IMR-90 (cell line): ENCODE results near the gene UQCRC2. TPM values are rescaled to one million over a fixed set of nuclear protein-coding genes. Genes with fewer than 3 reads are reported as not detected.

Experiments
- ATAC-seq: fragments of 200-7000 bp; cut with Tn5 transposase; 2 replicates; pipeline ENCODE4 v1.9.1; 2020; ENCODE audit warnings: low read depth, mild to moderate bottlenecking, moderate library complexity
- BruUV-seq: library from RNA; stranded (reverse); fragments of 400-500 nt; replicated peaks from 2 replicates; lab custom pipeline; 2021; lab: Mats Ljungman, UMichigan
- CTCF ChIA-PET: fragments of 300-600 bp; formaldehyde crosslinking; extraction: SDS; loops from one replicate; lab custom pipeline; 2021; ENCODE audit warnings: antibody characterized with exemption; lab: Yijun Ruan, JAX
- POLR2A ChIA-PET: fragments of 300-600 bp; sonication (Branson Sonifier 250); formaldehyde crosslinking; loops from one replicate; lab custom pipeline; 2022; ENCODE audit warnings: antibody characterized with exemption; ENCODE audit not compliant: unreplicated experiment; lab: Charles Lee
- DNase-seq: peaks from one replicate; pipeline ENCODE4 v3.0.0; 2013
- H2AFZ ChIP-seq: replicated peaks from 2 replicates; pipeline ENCODE3; 2013; ENCODE audit warnings: low read length, mild to moderate bottlenecking; ENCODE audit not compliant: poor library complexity
- H2AK5ac ChIP-seq: 2 replicates; pipeline ENCODE4 v1.6.1; 2013; ENCODE audit warnings: low read depth, low read length, inconsistent platforms
- H2AK9ac ChIP-seq: replicated peaks from 2 replicates; pipeline ENCODE3; 2013; ENCODE audit warnings: mild to moderate bottlenecking, low read depth, low read length, moderate library complexity; ENCODE audit not compliant: poor library complexity
- H2BK120ac ChIP-seq: 2 replicates; pipeline ENCODE4 v1.6.1; 2013; ENCODE audit warnings: low read depth, low read length, inconsistent platforms
- H2BK15ac ChIP-seq: 3 replicates; pipeline ENCODE4 v1.6.1; 2013; ENCODE audit warnings: low read depth, low read length, inconsistent platforms
- H2BK20ac ChIP-seq: 2 replicates; pipeline ENCODE4 v1.6.1; 2013; ENCODE audit warnings: low read depth, mild to moderate bottlenecking, inconsistent platforms, low read length, moderate library complexity
- H2BK5ac ChIP-seq: 2 replicates; pipeline ENCODE4 v1.6.1; 2013; ENCODE audit warnings: mild to moderate bottlenecking, low read depth, low read length, inconsistent platforms; ENCODE audit not compliant: poor library complexity, severe bottlenecking
- H3K14ac ChIP-seq: replicated peaks from 2 replicates; pipeline ENCODE4 v1.6.1; 2013; ENCODE audit warnings: low read depth, low read length, inconsistent platforms
- H3K18ac ChIP-seq: 2 replicates; pipeline ENCODE4 v1.6.1; 2013; ENCODE audit warnings: low read depth, low read length, control low read depth
- H3K23ac ChIP-seq: 2 replicates; pipeline ENCODE4 v1.6.1; 2013; ENCODE audit warnings: low read depth, low read length, inconsistent platforms
- H3K27ac ChIP-seq: 2 replicates; pipeline ENCODE4 v1.5.1; 2013; ENCODE audit warnings: mild to moderate bottlenecking, control low read depth, low read length; ENCODE audit not compliant: insufficient read depth
- H3K27me3 ChIP-seq: 2 replicates; pipeline ENCODE4 v1.6.1; 2013; ENCODE audit warnings: low read length; ENCODE audit not compliant: control insufficient read depth, insufficient read depth
- H3K36me3 ChIP-seq: 2 replicates; pipeline ENCODE4 v1.6.1; 2013; ENCODE audit warnings: low read length, mixed read lengths; ENCODE audit not compliant: control insufficient read depth, insufficient read depth
- H3K4ac ChIP-seq: 2 replicates; pipeline ENCODE4 v1.6.1; 2013; ENCODE audit warnings: low read depth, low read length, inconsistent platforms
- H3K4me1 ChIP-seq: 2 replicates; pipeline ENCODE4 v1.6.1; 2013; ENCODE audit warnings: low read length, mixed read lengths; ENCODE audit not compliant: control insufficient read depth, insufficient read depth
- H3K4me2 ChIP-seq: 2 replicates; pipeline ENCODE4 v1.6.1; 2013; ENCODE audit warnings: low read depth, mild to moderate bottlenecking, control low read depth, low read length, moderate library complexity
- H3K4me3 ChIP-seq: 2 replicates; pipeline ENCODE4 v1.5.1; 2013; ENCODE audit warnings: low read depth, mild to moderate bottlenecking, control low read depth, low read length, moderate library complexity; ENCODE audit not compliant: insufficient read depth
- H3K56ac ChIP-seq: 2 replicates; pipeline ENCODE4 v1.6.1; 2013; ENCODE audit warnings: low read length, inconsistent platforms; ENCODE audit not compliant: insufficient read depth; ENCODE audit errors: extremely low read depth
- H3K79me1 ChIP-seq, 2 experiments: 2 replicates each; pipeline ENCODE4 v1.6.1; 2013; ENCODE audit warnings: low read length in 2 of 2, inconsistent platforms in 1 of 2, low read depth in 1 of 2
- H3K9ac ChIP-seq: 2 replicates; pipeline ENCODE4 v1.6.1; 2013; ENCODE audit warnings: low read depth, low read length, control low read depth
- H3K9me1 ChIP-seq: 2 replicates; pipeline ENCODE4 v1.6.1; 2013; ENCODE audit warnings: low read length, inconsistent platforms; ENCODE audit not compliant: insufficient read depth
- H3K9me3 ChIP-seq: 2 replicates; pipeline ENCODE4 v1.6.1; 2013; ENCODE audit warnings: low read length; ENCODE audit not compliant: control insufficient read depth, insufficient read depth
- H4K20me1 ChIP-seq: 2 replicates; pipeline ENCODE4 v1.6.1; 2013; ENCODE audit warnings: low read length, inconsistent platforms; ENCODE audit not compliant: insufficient read depth
- H4K5ac ChIP-seq: 2 replicates; pipeline ENCODE4 v1.6.1; 2013; ENCODE audit warnings: mild to moderate bottlenecking, low read depth, low read length, control low read depth
- H4K8ac ChIP-seq, 2 experiments: 2 replicates each; pipeline ENCODE4 v1.6.1; 2013; ENCODE audit warnings: low read depth in 2 of 2, low read length in 2 of 2, control low read depth in 1 of 2, inconsistent platforms in 1 of 2
- H4K91ac ChIP-seq: 2 replicates; pipeline ENCODE4 v1.6.1; 2013; ENCODE audit warnings: low read depth, low read length, inconsistent platforms; ENCODE audit not compliant: insufficient read depth
- BHLHE40 ChIP-seq: fragments of 150-350 bp; IDR thresholded peaks from 2 replicates; pipeline ENCODE4 v1.6.1; 2016; ENCODE audit warnings: mild to moderate bottlenecking, low read depth, low read length
- CEBPB ChIP-seq: IDR thresholded peaks from 2 replicates; pipeline ENCODE4 v1.6.1; 2012; ENCODE audit warnings: low read depth, low read length, improper control_type of control experiment
- CHD1 ChIP-seq: IDR thresholded peaks from 2 replicates; pipeline ENCODE4 v1.6.1; 2012; ENCODE audit warnings: low read depth, low read length, improper control_type of control experiment
- CTCF ChIP-seq: conservative IDR thresholded peaks from 2 replicates; pipeline ENCODE4 v1.5.1; 2012; ENCODE audit warnings: mild to moderate bottlenecking, low read depth, low read length, improper control_type of control experiment
- ELK1 ChIP-seq: fragments of 150-350 bp; IDR thresholded peaks from 2 replicates; pipeline ENCODE4 v1.6.1; 2016; ENCODE audit warnings: low read depth, mild to moderate bottlenecking, low read length, moderate library complexity, borderline replicate concordance
- FOS ChIP-seq: fragments of 150-350 bp; IDR thresholded peaks from 2 replicates; pipeline ENCODE4 v1.6.1; 2016; ENCODE audit warnings: low read depth, low read length
- MAFK ChIP-seq: IDR thresholded peaks from 2 replicates; pipeline ENCODE4 v1.6.1; 2012; ENCODE audit warnings: low read depth, low read length, improper control_type of control experiment
- MAZ ChIP-seq: IDR thresholded peaks from 2 replicates; pipeline ENCODE4 v1.6.1; 2012; ENCODE audit warnings: low read depth, mild to moderate bottlenecking, low read length, improper control_type of control experiment, moderate library complexity, borderline replicate concordance
- MXI1 ChIP-seq: IDR thresholded peaks from 2 replicates; pipeline ENCODE4 v1.6.1; 2012; ENCODE audit warnings: low read depth, mild to moderate bottlenecking, low read length, moderate library complexity, borderline replicate concordance
- NFE2L2 ChIP-seq: fragments of 150-350 bp; IDR thresholded peaks from 2 replicates; pipeline ENCODE4 v1.6.1; 2016; ENCODE audit warnings: low read depth, mild to moderate bottlenecking, low read length
- POLR2A ChIP-seq: IDR thresholded peaks from 2 replicates; pipeline ENCODE4 v1.6.1; 2012; ENCODE audit warnings: mild to moderate bottlenecking, low read depth, low read length
- RAD21 ChIP-seq: IDR thresholded peaks from 2 replicates; pipeline ENCODE4 v1.6.1; 2012; ENCODE audit warnings: low read length, improper control_type of control experiment
- RCOR1 ChIP-seq: IDR thresholded peaks from 2 replicates; pipeline ENCODE4 v1.6.1; 2012; ENCODE audit warnings: mild to moderate bottlenecking, low read length, improper control_type of control experiment; ENCODE audit not compliant: insufficient replicate concordance
- RFX5 ChIP-seq: IDR thresholded peaks from 2 replicates; pipeline ENCODE4 v1.8.0; 2012; ENCODE audit warnings: low read depth, mild to moderate bottlenecking, low read length, moderate library complexity
- SMC3 ChIP-seq: fragments of 150-350 bp; IDR thresholded peaks from 2 replicates; pipeline ENCODE4 v1.6.1; 2016; ENCODE audit warnings: low read depth, mild to moderate bottlenecking, antibody characterized with exemption, low read length, moderate library complexity
- USF2 ChIP-seq: fragments of 150-350 bp; IDR thresholded peaks from 2 replicates; pipeline ENCODE4 v1.6.1; 2017; ENCODE audit warnings: mild to moderate bottlenecking, antibody characterized with exemption, low read length, low read depth
- WGBS, 2 experiments: methylation state at CpG; one replicate each; pipeline versions ENCODE4 v1.1.5 to v1.1.7; 2013; ENCODE audit warnings: missing lambda C conversion rate in 2 of 2; ENCODE audit not compliant: insufficient read length in 1 of 2; ENCODE audit errors: extremely low coverage in 2 of 2; 5-methylcytosine and 5-hydroxymethylcytosine counted together
- dilution Hi-C: fragments of 300-500 bp; cut with HindIII; formaldehyde crosslinking; loops from one replicate; pipeline ENCODE4 v1.14.3; 2018; ENCODE audit warnings: low sequenced_read_pairs; ENCODE audit not compliant: unreplicated experiment
- in situ Hi-C: fragments of 300-500 bp; cut with MboI; formaldehyde crosslinking; loops from 3 replicates; pipeline ENCODE4 v1.14.3; 2019; ENCODE audit warnings: low sequenced_read_pairs, inconsistent platforms, mixed read lengths
- intact Hi-C: fragments of 100-400 bp; cut with micrococcal nuclease; formaldehyde crosslinking; loops from 2 replicates; pipeline ENCODE4 v1.10.0; 2022
- polyA plus RNA-seq, 3 experiments: library from polyadenylated mRNA; depleted of rRNA; stranded (reverse); fragments of >200 nt; gene quantifications; 2 replicates each; pipeline ENCODE4 v1.2.3, GENCODE V29; 2012; ENCODE audit warnings: low replicate concordance in 1 of 3
- total RNA-seq: library from RNA; depleted of rRNA; stranded (reverse); fragments of >200 nt; gene quantifications from 2 replicates; pipeline ENCODE4 v1.2.3, GENCODE V29; 2012

Gene UQCRC2
- total and polyA plus RNA-seq, 2 of the 4 experiments (the other 2 are of a cell fraction) = 191 to 284 TPM

- Histone ChIP-seq H3K27me3 (no peaks in the 10 kb centered on the region), H3K9me3 (no peaks in the 10 kb centered on the region), H2AK9ac (no peak overlapping the region), H3K18ac (no peak overlapping the region), H2BK15ac (no peak overlapping the region), H2AFZ (no peak overlapping the region), H3K14ac (no peak overlapping the region), H4K8ac (no peak overlapping the region), H3K4me3 (no peak overlapping the region), H4K91ac (no peak overlapping the region), H2BK120ac (no peak overlapping the region), H3K36me3 (peaks cover 38% of the 10 kb centered on the region), H2AK5ac (no peak overlapping the region), H3K9me1 (no peaks in the 10 kb centered on the region), H4K5ac (no peak overlapping the region), H3K79me1 (peaks cover 19 to 20% of the 10 kb centered on the region in 2 experiments), H3K27ac (no peak overlapping the region), H2BK5ac (no peak overlapping the region), H3K9ac (no peak overlapping the region), H3K4me2 (no peak overlapping the region), H3K56ac (no peak overlapping the region), H4K20me1 (peaks cover 3% of the 10 kb centered on the region; the same call in 1 of the 2 replicates), H3K4me1 (peaks cover 2% of the 10 kb centered on the region), H2BK20ac (no peak overlapping the region), H3K23ac (no peak overlapping the region), H3K4ac (no peak overlapping the region)
- dilution Hi-C loops (no loop called here), intact Hi-C loops (no loop called here), in situ Hi-C loops (no loop called here)
- TF ChIP-seq USF2 (no peak), MAFK (no peak), CTCF (no peak), CHD1 (no peak), FOS (no peak), BHLHE40 (no peak), RFX5 (no peak), MAZ (no peak), SMC3 (no peak), MXI1 (no peak), RCOR1 (no peak), NFE2L2 (no peak), ELK1 (no peak), RAD21 (no peak), POLR2A (no peak), CEBPB (no peak)
- CTCF ChIA-PET = no interaction called here
- ATAC-seq (no peak), DNase-seq (no peak)
- no TSS peak for BruUV-seq
- POLR2A ChIA-PET = no interaction called here
- WGBS, 2 experiments = 90% methylated on average over 2 of the region's 3 CpGs; no CpG with 5 or more reads in 1 of the 2 experiments
Measured at GRCh38 chr16:21959050-21959449, 5.9 kb downstream of the UQCRC2 start.
